GM19372 (cell line): ENCODE results near the gene DDX41.

Source experiments
- ATAC-seq: cut with Tn5 transposase; IDR thresholded peaks from one replicate; pipeline ENCODE4 v1.9.1; 2021; ENCODE audit warnings: mild to moderate bottlenecking, low read depth, moderate library complexity; ENCODE audit not compliant: unreplicated experiment

DDX41 gene

DNA sequence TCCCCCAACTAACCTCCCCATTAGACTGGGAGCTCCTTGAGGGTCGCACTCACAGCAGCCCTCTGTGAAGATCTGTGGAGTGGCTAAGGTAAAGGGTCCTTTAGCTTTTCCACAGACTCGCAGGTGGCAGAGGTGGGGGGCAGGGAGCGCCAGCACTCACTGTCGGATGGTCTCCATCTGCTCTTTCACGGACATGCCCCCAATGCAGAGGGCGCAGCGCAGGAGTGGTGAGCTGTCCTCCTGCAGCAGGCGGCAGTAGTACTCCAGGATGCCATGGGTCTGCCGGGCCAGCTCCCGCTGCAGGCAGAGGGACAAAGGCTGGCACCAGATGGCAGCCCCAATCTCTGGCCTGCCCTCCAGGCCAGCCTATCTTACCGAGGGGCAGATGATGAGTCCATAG is 2.2 kb downstream of the DDX41 start:
- ATAC-seq = no peak

DNA sequence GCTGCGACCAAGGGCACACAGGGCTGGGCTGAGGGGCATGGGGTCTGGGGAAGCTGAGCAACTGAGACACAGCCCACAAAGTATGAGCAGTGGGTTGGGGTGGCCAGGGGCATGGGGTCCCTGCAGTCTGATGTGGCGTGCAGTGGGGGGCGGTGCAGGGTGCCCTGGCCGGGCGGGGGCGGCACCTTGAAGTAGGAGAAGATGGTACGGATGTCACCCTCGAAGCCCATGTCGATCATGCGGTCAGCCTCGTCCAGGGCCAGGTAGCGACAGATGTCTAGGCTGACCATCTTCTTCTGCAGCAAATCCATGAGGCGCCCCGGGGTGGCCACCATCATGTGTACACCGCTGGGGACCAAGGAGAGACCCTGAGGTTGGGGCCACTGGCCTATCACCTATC is 3.3 kb downstream of the DDX41 start:
- no peak for ATAC-seq

DNA sequence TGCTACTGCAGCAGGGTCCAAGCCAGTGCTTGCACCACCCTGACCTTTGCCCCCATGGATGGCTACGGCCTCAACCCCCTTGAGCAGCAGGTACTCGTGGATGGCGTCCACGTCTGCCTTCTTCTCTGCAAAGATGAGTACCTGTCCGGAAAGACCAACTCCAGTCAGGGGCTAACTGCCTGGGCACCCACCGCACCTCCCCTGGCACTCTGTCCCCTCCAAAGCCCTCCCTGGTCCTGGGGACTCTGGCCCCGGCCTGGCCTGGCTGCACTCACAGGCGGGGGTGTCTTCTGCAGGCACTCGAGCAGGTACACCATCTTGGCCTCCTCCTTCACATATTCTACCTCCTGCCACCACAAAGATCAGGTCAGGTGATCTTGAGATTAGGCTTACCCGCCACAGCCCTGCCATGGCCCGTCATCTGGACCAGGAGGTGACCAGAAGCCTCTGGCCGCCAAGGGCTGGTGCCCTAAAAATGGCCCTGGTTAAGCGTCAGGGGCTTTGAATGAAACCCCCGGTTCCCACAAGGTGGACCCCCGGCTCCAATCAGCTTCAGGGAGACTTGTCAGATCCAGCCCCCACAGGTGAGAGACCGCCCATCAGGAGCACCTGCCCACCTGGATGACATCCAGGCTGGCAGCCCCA is 3.9 kb downstream of the DDX41 start:
- ATAC-seq = no peak

DNA sequence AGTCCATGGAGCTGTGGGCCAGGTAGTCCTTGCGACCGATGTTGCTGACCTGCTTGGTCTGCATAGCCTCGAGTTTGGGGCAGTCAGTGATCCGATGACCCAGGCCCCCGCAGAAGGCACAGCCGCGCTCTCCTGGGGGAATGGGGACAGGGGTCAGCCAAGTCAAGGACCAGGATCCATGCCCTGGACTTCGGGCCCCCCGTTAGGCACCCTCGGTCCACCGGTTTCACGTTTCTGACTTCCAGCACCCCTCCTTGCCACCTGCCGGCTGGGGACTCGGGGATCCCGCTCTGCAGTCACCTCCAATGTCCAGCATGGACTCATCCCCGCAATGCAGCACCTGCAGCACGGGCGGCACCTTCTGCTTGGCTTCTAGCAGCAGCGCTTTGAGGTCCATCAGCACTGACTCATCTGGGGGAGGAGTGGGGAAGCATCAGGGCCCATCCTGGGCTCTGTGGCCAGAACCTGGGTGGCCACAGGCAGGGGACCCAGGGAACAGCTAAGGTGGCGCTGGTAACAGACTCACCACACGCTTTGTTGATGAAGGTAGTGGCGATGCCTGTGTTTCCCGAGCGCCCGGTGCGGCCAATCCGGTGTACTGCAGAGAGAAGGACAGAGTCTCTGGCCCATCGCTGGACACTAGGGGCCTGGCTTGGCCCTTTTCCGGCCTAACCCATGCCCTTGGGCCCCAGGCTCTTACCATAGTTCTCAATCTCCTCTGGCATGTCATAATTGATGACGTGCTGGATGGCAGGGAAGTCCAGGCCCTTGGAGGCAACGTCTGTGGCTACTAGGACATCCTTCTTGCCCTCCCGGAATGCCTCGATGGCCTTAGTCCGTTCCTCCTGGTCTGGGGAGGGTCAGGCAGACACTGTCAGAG is 4.7 kb downstream of the DDX41 start:
- ATAC-seq = no peak

DNA sequence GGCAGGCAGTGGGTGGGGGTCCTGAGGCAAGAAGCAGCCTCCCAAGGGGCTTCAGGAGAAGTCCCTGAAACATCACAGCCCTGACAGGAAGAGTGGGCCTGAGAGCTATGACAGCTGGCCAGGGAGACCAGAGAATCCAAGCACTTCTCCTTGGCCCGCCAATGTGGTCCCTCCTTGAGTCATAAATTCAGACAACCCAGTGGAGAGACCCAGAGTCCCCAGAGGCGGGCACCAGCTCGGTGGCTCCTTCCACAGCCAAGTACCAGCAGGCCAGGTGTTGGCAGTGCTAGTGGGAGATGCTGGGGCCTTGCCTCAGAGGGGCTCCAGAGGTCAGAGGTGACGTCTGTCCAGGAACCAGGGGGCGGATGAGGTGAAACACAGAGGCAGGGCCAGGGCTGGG is 5.6 kb downstream of the DDX41 start:
- no peak for ATAC-seq

DNA sequence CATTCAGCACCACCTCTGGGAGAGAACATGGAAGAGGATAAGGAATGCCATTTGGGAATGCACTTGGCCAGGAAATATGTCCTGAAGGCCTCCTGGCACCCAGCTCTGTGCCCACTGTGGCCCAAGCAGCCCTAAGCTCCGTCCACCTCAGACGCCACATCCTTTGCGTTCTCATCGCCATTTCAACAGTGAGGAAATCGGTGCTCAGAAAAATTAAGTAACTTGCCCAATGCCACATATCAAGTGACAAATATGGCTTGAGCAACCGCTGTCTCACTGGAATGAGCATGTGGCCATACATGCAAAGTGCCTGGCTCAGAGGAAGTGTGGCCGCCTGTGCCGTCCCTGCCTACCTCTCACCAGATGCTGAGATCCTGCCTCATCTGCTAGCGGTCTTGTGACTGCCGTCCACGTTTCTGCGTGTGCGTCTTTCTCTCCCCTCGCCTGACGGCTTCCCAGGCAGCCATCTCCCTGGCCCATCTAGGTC is 6.2 kb downstream of the DDX41 start:
- peak; percentile 33 for ATAC-seq

DNA sequence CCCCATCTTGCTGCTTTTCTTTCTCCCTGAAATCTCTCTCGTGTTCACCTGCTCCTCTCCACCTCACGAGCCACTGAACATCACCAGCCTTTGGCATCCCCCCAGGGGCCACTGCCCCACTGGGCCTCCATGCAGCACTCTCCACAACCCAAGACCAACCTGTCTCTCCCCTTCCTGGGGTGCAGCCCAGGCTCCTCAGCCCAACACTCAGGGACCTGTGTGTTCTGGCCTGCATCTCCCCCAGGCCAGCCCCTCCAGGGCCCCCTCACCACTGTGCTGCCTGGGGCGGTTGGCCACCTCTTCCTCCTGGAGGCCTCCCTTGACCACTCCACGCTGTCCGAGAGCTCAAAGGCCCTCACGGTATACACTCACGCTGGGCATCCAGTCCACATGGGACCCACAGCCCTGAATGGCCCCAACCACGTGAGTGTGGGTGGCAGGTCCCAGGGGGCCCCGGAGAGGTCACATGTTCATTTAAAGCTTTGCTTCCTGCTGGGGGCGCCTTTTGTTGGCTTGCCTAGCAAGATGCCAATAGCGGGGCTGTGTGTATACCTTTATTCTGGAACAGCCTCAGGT is 6.7 kb downstream of the DDX41 start:
- ATAC-seq = no peak

DNA sequence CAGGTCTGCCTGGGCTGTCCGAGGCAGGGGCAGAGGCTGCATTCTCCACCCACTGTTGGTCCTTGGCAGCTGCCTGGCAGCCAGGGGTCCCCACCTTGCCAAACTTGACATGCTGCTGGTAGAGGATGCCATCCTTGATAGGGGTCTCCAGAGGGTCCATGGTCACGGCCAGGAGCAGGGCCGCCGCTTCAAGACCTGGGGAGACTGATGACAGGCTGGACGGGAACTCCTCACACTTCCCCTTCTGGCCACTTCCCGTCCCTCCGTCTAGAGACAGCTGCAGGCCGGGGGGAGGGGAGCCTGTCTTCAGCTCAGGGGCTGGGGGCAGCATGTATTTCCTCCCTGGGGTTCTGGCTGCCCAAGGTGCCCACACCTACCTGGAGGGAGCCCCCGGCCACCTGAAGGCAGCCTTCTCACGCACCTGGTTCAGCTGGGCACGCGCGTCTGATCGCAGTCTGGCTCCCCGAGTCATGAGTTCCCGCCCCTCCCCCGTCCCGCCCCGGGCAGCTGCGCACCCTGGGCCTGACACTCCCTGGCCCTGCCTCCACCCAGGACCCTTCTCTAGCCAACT is 7.3 kb downstream of the DDX41 start, which contains the start of gene DOK3:
DOK3 (minus strand) TSS at position 446 of the 571 bp plus-strand sequence; CDS start at position 160, 286 bp downstream.
- no peak for ATAC-seq

DNA sequence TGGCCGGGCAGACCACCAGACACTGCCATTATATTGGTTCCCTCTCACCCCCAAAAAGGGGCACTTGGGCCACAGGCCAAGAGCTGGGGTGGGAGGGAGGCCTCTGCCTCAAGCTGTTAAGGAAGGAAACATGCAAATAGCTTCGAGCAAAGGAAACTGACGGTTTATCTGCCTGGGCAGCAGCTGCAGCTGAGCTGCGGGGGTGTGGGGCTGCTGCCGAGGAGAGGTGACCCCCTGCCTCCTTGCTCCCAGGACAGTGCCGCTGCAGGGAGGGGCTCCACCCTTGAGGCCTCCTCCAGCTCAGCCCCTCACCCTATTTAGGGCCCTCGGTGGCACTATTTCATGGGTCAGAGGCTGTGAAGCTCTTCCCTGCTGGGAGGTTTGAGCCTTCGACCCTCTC is 7.9 kb downstream of the DDX41 start:
- ATAC-seq = peak; percentile 39

DNA sequence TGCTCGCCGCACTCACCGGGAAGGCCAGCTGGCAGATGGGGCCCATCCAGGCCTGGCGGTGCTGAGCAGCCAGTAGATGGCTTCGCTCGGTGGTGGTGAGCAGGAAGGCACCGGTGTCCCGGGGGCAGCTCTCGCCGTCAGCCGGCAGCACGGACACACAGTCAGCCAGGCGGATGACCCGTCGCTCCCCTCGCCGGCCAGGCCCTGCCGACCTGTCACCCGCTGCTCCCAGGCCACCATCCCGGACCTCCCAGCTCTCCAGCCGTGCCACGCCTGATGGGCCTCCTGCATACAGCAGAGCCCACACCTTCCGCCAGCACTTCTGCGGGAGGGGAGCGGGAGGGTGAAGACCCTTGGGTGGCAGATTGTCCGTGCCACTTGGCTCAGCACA is 8.5 kb downstream of the DDX41 start:
- no peak for ATAC-seq

DNA sequence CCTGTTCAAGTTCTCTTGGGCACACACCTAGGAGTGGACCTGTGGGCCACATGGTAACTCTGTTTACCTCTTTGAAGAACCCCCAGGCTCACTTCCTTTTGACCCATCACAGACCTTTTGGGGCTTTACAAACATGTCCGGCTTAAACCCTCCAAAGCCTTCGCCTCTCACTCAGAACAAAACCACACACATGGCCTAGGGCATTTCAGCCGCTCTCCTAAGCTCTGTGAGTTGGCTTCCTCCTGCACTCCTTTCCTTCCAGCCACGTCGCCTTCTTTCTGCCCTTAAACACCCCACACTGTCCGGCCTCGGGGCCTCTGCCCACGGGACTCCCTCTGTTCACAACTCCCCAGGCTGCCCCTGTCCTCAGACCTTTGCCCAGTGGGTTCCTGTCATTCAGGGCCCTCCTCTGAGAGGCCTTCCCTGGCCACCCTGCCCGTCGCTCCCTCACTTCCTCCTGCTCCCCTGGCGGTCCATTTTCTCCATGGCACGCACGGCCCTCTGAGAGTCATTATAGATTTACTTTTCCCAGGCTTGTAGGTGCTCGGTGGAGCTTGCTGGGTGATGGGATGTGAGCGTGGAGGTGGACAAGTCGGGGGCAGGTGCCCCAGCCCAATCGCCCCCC is 9.1 kb downstream of the DDX41 start:
- ATAC-seq = no peak

DNA sequence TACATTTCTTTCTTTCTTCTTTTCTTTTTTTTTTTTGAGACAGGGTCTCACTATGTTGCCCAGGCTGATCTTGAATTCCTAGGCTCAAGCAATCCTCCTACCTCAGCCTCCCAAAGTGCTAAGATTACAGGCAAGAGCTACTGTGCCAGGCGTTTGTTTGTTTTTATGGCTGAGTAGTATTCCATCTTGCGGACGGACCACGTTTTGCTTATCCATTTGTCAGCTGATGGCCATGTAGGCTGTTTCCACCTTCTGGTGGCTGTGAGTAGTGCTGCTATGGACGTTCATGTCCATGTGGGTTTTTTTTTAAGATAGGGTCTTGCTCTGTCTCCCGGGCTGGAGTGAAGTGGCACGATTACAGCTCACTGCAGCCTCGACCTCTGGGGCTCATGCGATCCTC is 9.6 kb downstream of the DDX41 start:
- no peak for ATAC-seq

DNA sequence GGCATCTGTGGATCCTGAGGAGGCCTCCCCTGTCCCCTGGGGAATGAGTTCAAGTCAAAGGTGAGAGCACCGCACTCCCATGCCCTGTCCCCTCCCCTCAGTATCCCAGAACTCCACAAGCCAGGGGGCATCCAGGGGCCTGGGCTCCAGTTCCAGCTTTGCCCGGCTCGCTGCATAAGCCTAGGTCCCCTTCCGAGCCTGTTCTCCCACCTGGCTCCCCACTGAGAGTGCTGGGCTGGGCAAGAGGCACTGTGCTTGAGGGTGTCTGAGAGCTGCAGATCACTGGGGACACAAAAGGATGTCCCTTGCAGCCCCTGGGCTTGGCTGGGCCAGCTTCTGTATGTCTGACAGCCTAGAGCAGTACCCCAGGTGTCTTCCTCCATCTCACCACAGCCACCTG is 11.7 kb downstream of the DDX41 start:
- no peak for ATAC-seq

DNA sequence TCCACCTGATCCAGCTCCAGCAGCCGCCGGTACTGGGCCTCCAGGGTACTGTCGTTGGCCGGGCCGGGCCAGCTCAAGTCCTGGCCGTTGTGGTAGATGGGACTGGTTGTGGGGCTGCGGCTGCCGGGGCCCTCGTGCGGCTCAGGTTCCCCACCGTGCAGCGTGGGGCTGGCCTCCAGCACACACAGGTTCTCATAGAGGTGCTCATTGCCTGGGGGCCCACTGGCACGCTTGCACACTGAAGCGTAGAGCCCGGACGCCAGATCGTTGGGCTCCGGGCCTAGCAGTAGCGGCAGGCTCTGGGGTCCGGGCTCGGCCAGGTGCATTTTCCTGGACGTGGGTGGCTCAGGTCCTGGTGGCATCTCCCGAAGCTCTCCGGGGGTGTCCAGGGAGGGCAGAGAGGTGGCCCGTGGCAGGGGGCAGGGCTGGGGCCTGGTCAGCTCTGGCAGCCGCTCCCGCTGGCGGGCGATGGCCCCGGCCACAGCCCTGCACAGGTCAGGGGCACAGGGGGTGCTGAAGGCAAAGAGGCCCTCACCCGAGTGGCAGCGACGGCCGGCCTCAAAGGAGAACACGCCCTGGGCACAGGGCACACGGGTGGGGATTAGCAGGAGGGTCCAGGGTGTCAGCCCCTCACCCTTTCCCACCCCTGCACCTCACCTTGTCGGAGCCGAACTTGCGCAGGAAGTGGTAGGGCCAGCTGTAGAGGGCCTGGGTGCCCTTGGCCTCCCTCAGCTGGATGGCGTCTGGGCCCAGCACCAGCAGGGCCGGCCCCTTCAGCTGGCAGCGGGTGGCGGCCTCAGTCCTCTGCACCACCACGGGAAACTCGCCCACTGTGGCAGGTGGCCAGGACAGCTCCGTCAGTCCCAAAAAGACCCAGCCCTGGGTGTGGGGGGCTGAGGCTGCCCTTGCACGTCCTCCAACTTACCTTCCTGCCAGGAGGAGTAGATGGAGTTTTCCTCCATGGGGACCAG is 12.4 kb downstream of the DDX41 start:
- no peak for ATAC-seq

DNA sequence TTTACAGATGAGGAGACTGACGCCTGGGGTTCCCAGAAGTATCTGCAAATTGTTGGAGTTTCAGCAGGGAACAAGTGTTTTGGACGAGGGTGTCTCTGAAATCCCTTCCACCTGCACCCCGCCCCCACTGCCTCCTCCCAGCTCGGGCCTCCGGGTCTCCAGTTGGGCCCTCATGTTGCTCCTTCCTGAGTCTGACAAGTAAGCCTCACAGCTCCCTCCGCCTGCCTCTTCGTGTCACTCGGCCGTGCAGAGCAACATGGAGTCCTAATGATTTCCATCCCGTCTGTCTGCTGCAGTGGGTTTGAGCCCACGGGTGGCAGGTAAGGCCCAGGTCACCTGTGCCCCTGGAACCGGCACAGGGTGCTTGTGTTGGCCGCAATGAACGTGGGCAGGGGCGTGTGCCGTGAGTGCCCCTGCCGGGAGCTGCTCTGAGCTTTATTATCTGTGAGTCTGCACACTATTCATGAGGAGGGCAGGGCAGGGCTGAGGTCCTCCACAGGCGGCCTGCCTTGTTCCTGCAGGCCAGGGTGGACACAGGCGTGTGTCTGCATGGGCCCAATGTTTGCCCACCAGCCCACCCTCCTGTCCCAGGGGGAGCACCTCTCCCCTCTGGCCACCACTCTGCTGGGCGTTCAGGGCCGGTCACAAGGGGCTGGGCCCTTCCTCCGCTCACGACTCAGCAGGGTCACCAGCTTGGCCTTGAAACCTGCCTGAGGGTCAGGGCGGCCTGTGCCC is 13.2 kb downstream of the DDX41 start:
- no peak for ATAC-seq

DNA sequence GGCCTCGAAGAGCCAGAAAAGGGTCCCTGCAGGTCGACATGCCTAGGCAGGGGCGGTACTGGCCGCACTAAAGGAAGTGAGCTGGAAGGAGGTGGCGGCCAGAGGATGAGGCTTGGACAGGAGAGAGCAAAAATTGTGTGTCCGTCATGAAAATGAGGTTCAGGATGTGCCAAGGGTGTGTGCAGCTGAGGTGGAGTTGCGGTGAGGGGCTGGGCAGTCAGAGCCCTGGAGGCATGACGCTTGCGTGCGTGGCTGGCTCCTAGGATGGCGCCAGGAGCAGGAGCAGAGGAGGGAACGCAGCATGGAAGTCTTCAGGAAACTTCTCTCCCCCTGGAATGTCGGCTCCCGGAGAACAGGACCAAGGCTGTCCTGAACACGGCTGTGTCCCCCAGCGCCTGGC is 13.9 kb downstream of the DDX41 start:
- no peak for ATAC-seq

DNA sequence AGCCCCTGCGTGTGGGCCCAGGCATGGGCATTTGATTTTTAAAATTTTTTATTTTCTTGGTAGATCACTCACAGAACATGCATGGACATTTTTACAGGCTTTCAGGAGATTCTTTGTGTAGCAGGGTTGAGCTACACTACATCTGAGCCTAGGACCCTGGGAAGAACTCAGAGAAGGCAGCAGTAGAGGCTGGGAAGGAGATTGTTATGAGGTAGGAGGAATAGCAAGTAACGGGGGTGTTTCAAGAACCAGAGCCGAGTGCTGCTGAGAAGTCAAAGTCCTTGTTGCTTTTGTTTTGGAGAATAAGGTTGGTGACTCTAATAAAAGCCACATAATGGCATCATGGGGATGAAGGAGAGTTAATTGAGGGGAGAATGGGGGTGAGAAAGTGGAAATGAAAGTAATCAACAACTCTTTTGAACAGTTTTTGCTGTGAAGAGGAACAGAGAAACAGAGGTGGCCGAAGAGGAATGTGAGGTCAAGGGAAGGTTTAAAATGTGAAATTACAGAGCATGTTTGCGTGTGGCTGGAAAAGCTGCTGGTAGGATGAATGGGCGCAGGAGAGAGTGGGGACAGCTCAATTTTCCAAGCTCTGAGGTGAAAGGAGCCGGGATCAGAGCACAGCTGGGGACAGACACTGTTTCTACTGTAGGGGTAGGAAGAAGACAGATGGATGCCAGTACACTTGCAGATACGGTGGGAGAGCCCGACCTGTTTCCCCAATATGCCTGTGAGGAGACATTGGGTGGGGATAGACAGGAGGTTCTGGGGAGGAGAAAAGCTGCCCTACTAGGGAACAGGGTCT is 14.7 kb downstream of the DDX41 start:
- no peak for ATAC-seq
